Hair follicular keratinocyte (primary cell): ENCODE data around the gene MYL3. TPM values are rescaled to one million over a fixed set of nuclear protein-coding genes. Genes with fewer than 3 reads are reported as not detected.

Experiments used
- total RNA-seq: library from RNA; depleted of rRNA; stranded (reverse); fragments of >200 nt; gene quantifications from 2 replicates; pipeline ENCODE4 v1.2.3, GENCODE V29; 2015

Gene MYL3
- total RNA-seq = not detected in 2 replicates

DNA sequence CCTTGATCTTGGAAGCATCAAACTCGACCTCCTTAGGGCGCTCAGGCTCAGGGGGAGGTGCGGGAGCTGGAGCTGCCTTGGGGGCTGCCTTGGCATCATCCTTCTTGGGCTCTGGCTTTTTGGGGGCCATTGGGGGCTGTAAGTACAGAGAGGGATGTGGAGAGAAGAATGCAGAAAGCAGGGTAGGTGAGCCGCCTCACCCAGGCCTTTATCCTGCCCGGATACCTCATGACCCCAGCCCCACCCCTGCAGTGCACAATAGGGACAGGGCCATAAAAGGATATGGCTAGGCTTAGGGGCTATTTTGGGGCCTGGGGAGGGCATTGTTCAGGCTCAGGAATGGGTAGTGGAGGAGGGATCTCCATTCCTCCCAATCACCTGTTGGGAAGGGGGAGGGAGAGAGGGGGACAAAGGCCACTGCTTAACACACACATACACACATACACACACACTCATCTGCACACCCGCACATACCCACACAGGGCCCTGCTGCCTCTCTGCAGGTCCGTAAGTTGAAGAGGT, at the start of gene MYL3:
Gene MYL3 (minus strand): TSS at position 184 of the 522 bp plus-strand sequence. CDS start 54 bp downstream, at position 130.

DNA sequence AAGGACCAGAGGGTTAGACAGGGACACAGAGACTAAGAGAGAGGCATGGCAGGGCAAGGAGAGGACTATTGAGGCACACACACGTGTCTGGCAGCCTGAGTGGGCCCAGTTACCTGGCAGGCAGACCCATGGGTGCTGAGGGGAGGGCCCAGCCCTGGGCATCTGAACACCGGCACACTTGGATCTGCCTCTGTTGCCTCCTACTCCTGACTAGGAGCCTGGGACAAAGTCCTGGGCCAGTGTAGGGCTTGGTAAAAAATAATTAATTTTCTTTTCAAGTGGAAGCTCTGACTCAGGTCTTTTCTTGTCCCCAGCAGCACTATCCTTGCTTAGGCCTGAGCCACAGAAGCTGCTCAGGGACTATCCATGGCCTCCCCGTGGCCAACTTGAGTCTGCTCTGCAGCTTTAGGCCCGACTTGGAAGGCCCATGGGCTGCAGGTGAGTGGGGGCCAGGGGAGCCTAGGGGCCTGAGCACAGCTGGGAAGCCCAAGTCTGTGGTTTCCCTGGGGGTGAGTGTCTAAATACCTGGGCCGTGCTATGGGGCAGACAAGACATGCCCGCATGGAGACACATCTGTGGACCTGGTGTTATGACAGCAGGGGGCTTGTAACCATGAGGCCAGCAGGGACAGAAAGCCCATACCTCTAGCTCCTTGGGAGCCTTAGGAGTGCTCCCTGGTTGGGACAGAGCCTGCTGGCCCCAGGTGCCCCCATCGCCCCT, 14.3 kb upstream of the MYL3 start, which contains the start of gene PTH1R:
Gene PTH1R (plus strand): TSS at position 316 of the 720 bp plus-strand sequence. CDS start 5,839 bp downstream, outside the sequence.

Other genes starting within 250 kb of the MYL3 start
- 41.9 and 89.0 TPM in 2 replicates for gene ALS2CL, start 169.8 kb downstream of the MYL3 start, total RNA-seq
- gene TMIE, start 162.1 kb downstream of the MYL3 start, total RNA-seq = 0.38 TPM in 1 of 2 replicates, not detected in the other
- gene PRSS50, start 145.6 kb downstream of the MYL3 start, total RNA-seq = not detected in 2 replicates
- not detected in 2 replicates for gene PTH1R, start 14.3 kb upstream of the MYL3 start, total RNA-seq
- 29.4 and 38.3 TPM in 2 replicates for gene CCDC12, start 113.3 kb upstream of the MYL3 start, total RNA-seq
- gene NBEAL2, start 116.2 kb upstream of the MYL3 start, total RNA-seq = 18.3 and 20.4 TPM in 2 replicates